Islet of Langerhans (tissue), 1 donor: Measurements from ENCODE around the gene LUZP1.

Source experiments
- FAIRE-seq: peaks from one replicate; lab custom pipeline; 2011; peaks lifted over from hg19 to GRCh38; lab: Jason Lieb, UNC

The LUZP1 gene

GRCh38 chr1:23188434-23188884 lies 19.8 kb upstream of the LUZP1 start:
- no peak for FAIRE-seq

GRCh38 chr1:23187637-23188036 lies 19.0 kb upstream of the LUZP1 start:
- no peak for FAIRE-seq

- no peak for FAIRE-seq
These were observed 16.7 kb upstream of the LUZP1 start for GRCh38 chr1:23185381-23185780.

- FAIRE-seq = no peak
These were observed 15.7 kb upstream of the LUZP1 start for GRCh38 chr1:23184212-23184934.

- no peak for FAIRE-seq
These were observed 11.2 kb upstream of the LUZP1 start for GRCh38 chr1:23179862-23180261.

GRCh38 chr1:23178950-23179349 lies 10.3 kb upstream of the LUZP1 start:
- FAIRE-seq = no peak

GRCh38 chr1:23178414-23178813 lies 9.8 kb upstream of the LUZP1 start:
- no peak for FAIRE-seq

GRCh38 chr1:23177438-23178380 lies 9.1 kb upstream of the LUZP1 start:
- FAIRE-seq = no peak

- FAIRE-seq = no peak
These were observed 8.4 kb upstream of the LUZP1 start for GRCh38 chr1:23177031-23177430.

- no peak for FAIRE-seq
These were observed 5.9 kb upstream of the LUZP1 start for GRCh38 chr1:23174426-23175110.

GRCh38 chr1:23171181-23171755 lies 2.6 kb upstream of the LUZP1 start:
- FAIRE-seq = no peak

- no peak for FAIRE-seq
These were observed 1.2 kb upstream of the LUZP1 start for GRCh38 chr1:23169727-23170335.

GRCh38 chr1:23169195-23169575 lies 529 bp upstream of the LUZP1 start:
- no peak for FAIRE-seq

- no peak for FAIRE-seq
These were observed 594 bp downstream of the LUZP1 start for GRCh38 chr1:23168079-23168444.

- no peak for FAIRE-seq
These were observed 1.1 kb downstream of the LUZP1 start for GRCh38 chr1:23167353-23168078.

- FAIRE-seq = no peak
These were observed 1.8 kb downstream of the LUZP1 start for GRCh38 chr1:23166854-23167253.

GRCh38 chr1:23163395-23163794 lies 5.3 kb downstream of the LUZP1 start:
- FAIRE-seq = no peak

- no peak for FAIRE-seq
These were observed 8.4 kb downstream of the LUZP1 start for GRCh38 chr1:23159963-23160877.

GRCh38 chr1:23156940-23157339 lies 11.7 kb downstream of the LUZP1 start:
- no peak for FAIRE-seq

- FAIRE-seq = no peak
These were observed 15.5 kb downstream of the LUZP1 start for GRCh38 chr1:23152966-23153684.
